Activated CD8-positive, alpha-beta memory T cell treated with anti-CD3 and anti-CD28 coated beads for 48 hours (primary cell): ENCODE measurements around the gene ADGRL2.

Experiments used
- DNase-seq, 3 experiments: peaks; one replicate each; pipeline ENCODE4 v3.0.0-alpha.2; 2020; ENCODE audit warnings: low read depth in 2 of 3, low spot score in 2 of 3

ADGRL2 gene

GRCh38 chr1:81976539-81976938, 175.8 kb downstream of the ADGRL2 start:
- DNase-seq, result no peak

GRCh38 chr1:81978945-81979344, 178.2 kb downstream of the ADGRL2 start:
- DNase-seq, result no peak

GRCh38 chr1:81982523-81982922, 181.8 kb downstream of the ADGRL2 start:
- no peak for DNase-seq

GRCh38 chr1:81989524-81989923, 188.8 kb downstream of the ADGRL2 start:
- DNase-seq, result no peak

- DNase-seq, result no peak
Measured at GRCh38 chr1:81990241-81990640, 189.5 kb downstream of the ADGRL2 start.

GRCh38 chr1:81998165-81998564, 197.4 kb downstream of the ADGRL2 start:
- DNase-seq, result no peak

- DNase-seq, result no peak
Measured at GRCh38 chr1:81999364-81999763, 198.6 kb downstream of the ADGRL2 start.

- DNase-seq, result no peak
Measured at GRCh38 chr1:82000221-82000620, 199.5 kb downstream of the ADGRL2 start.

GRCh38 chr1:82001345-82001744, 200.6 kb downstream of the ADGRL2 start:
- no peak for DNase-seq

GRCh38 chr1:82007804-82008203, 207.1 kb downstream of the ADGRL2 start:
- DNase-seq, result no peak

- DNase-seq, result no peak
Measured at GRCh38 chr1:82013702-82014101, 213.0 kb downstream of the ADGRL2 start.

GRCh38 chr1:82015444-82015843, 214.7 kb downstream of the ADGRL2 start:
- DNase-seq, result no peak

GRCh38 chr1:82018319-82018718, 217.6 kb downstream of the ADGRL2 start:
- DNase-seq, result no peak

GRCh38 chr1:82019508-82019907, 218.8 kb downstream of the ADGRL2 start:
- no peak for DNase-seq

- no peak for DNase-seq
Measured at GRCh38 chr1:82030830-82031229, 230.1 kb downstream of the ADGRL2 start.

- no peak for DNase-seq
Measured at GRCh38 chr1:82032068-82032467, 231.3 kb downstream of the ADGRL2 start.

GRCh38 chr1:82034812-82035211, 234.1 kb downstream of the ADGRL2 start:
- no peak for DNase-seq
